LNCaP clone FGC (cell line): Measurements from ENCODE around the gene RTP4.

Experiments
- DNase-seq: peaks from one replicate; pipeline ENCODE4 v3.0.0-alpha.2; 2011; ENCODE audit warnings: low read depth
- H3K4me3 ChIP-seq: 2 replicates; pipeline ENCODE4 v1.5.1; 2011; ENCODE audit warnings: mild to moderate bottlenecking, low read depth, low read length, control low read depth
- CTCF ChIP-seq: IDR thresholded peaks from 2 replicates; pipeline ENCODE4 v1.5.1; 2012; ENCODE audit warnings: mild to moderate bottlenecking; ENCODE audit not compliant: control insufficient read depth, insufficient read depth; ENCODE audit errors: extremely low read depth

RTP4 gene

GRCh38 chr3:187367561-187368103 lies 553 bp upstream of the RTP4 start:
- H3K4me3 ChIP-seq: no peak overlapping the region
- no peak for TF ChIP-seq CTCF
- no peak for DNase-seq

GRCh38 chr3:187369089-187369447 lies 883 bp downstream of the RTP4 start:
- DNase-seq: no peak
- H3K4me3 ChIP-seq: no peak overlapping the region
- TF ChIP-seq CTCF: no peak

- no peak overlapping the region for H3K4me3 ChIP-seq
- no peak for DNase-seq
- TF ChIP-seq CTCF: no peak
Observed at GRCh38 chr3:187370051-187370450, 1.9 kb downstream of the RTP4 start.

- no peak overlapping the region for H3K4me3 ChIP-seq
- no peak for TF ChIP-seq CTCF
- DNase-seq: no peak
Observed at GRCh38 chr3:187375581-187375980, 7.4 kb downstream of the RTP4 start.

GRCh38 chr3:187377842-187378241 lies 9.7 kb downstream of the RTP4 start:
- TF ChIP-seq CTCF: no peak
- DNase-seq: no peak
- H3K4me3 ChIP-seq: no peak overlapping the region

- no peak for TF ChIP-seq CTCF
- no peak overlapping the region for H3K4me3 ChIP-seq
- no peak for DNase-seq
Observed at GRCh38 chr3:187382609-187383151, 14.5 kb downstream of the RTP4 start.

- no peak for TF ChIP-seq CTCF
- no peak for DNase-seq
- no peak overlapping the region for H3K4me3 ChIP-seq
Observed at GRCh38 chr3:187383246-187383645, 15.1 kb downstream of the RTP4 start.
